K562 (cell line): Measurements from ENCODE around the gene CCDC194. TPM values are rescaled to one million over a fixed set of nuclear protein-coding genes. Genes with fewer than 3 reads are reported as not detected.
A peak's percentile ranks its signal among the peaks of the same experiment; 100 is the strongest.

Source experiments
- ARID1B ChIP-seq: fragments of 450-650 bp; IDR thresholded peaks from 2 replicates; pipeline ENCODE4 v1.6.1; 2016; ENCODE audit warnings: antibody characterized with exemption, mild to moderate bottlenecking, inconsistent platforms
- BRD4 ChIP-seq: fragments of 200-600 bp; sonication (generic); IDR thresholded peaks from 2 replicates; pipeline ENCODE4 v1.6.1; 2017; ENCODE audit warnings: inconsistent platforms
- CBFA2T3 ChIP-seq: fragments of 450-650 bp; IDR thresholded peaks from 2 replicates; pipeline ENCODE4 v1.6.1; 2017
- DACH1 ChIP-seq: fragments of 450-650 bp; IDR thresholded peaks from 2 replicates; pipeline ENCODE4 v1.6.1; 2018; ENCODE audit not compliant: partially characterized antibody
- E2F8 ChIP-seq: fragments of 450-650 bp; IDR thresholded peaks from 2 replicates; pipeline ENCODE4 v1.7.1; 2018; ENCODE audit warnings: mild to moderate bottlenecking, low read depth; ENCODE audit not compliant: partially characterized antibody
- ELF1 ChIP-seq: fragments of 200-800 bp; sonication (Bioruptor generic); IDR thresholded peaks from 2 replicates; pipeline ENCODE4 v1.6.1; 2016; ENCODE audit warnings: missing genetic modification characterization, missing compliant biosample characterization
- HDAC2 ChIP-seq: fragments of 450-650 bp; IDR thresholded peaks from 2 replicates; pipeline ENCODE4 v1.6.1; 2016; ENCODE audit warnings: mild to moderate bottlenecking
- KDM1A ChIP-seq, 2 experiments: fragments of 450-650 bp; IDR thresholded peaks; 2 replicates each; pipeline ENCODE4 v1.6.1; 2016; ENCODE audit warnings: mild to moderate bottlenecking in 2 of 2
- MAZ ChIP-seq, 2 experiments: fragments of 450-650 bp in 1 of 2; sonication (generic) in 1 of 2; formaldehyde crosslinking; IDR thresholded peaks in 1 of 2; conservative IDR thresholded peaks in 1 of 2; 2 replicates each; pipeline versions ENCODE4 v1.4.0 to v1.5.0; 2020; ENCODE audit warnings: mild to moderate bottlenecking in 1 of 2, missing genetic modification reagents in 1 of 2
- MTA2 ChIP-seq: fragments of 450-650 bp; IDR thresholded peaks from 2 replicates; pipeline ENCODE4 v1.6.1; 2016; ENCODE audit warnings: low read depth
- MYNN ChIP-seq, 2 experiments: sonication (generic); formaldehyde crosslinking in 1 of 2; IDR thresholded peaks; 2 replicates each; pipeline versions ENCODE4 v1.5.0 to v1.6.1; 2016 to 2020; ENCODE audit warnings: antibody characterized with exemption in 1 of 2, missing genetic modification reagents in 1 of 2
- NCOR1 ChIP-seq: fragments of 450-650 bp; IDR thresholded peaks from 2 replicates; pipeline ENCODE4 v1.6.1; 2016; ENCODE audit warnings: mild to moderate bottlenecking, moderate library complexity
- NRF1 ChIP-seq, 2 experiments: fragments of 450-650 bp; IDR thresholded peaks in 1 of 2; conservative IDR thresholded peaks in 1 of 2; 2 replicates each; pipeline ENCODE4 v1.6.1; 2014; ENCODE audit warnings: mild to moderate bottlenecking in 2 of 2
- PHB2 ChIP-seq: fragments of 450-650 bp; IDR thresholded peaks from 2 replicates; pipeline ENCODE4 v1.6.1; 2017; ENCODE audit warnings: low read depth
- POLR2AphosphoS5 ChIP-seq: IDR thresholded peaks from 2 replicates; pipeline ENCODE4 v1.6.1; 2011; ENCODE audit warnings: mild to moderate bottlenecking, low read depth, low read length, moderate library complexity; ENCODE audit not compliant: control insufficient read depth, insufficient read depth
- RCOR1 ChIP-seq, 2 experiments: IDR thresholded peaks; 2 replicates each; pipeline ENCODE4 v1.6.1; 2012; ENCODE audit warnings: low read depth in 2 of 2, low read length in 2 of 2, borderline replicate concordance in 1 of 2, improper control_type of control experiment in 1 of 2
- SMARCA4 ChIP-seq: fragments of 450-650 bp; IDR thresholded peaks from 2 replicates; pipeline ENCODE4 v1.6.1; 2016
- SMARCE1 ChIP-seq: fragments of 450-650 bp; IDR thresholded peaks from 2 replicates; pipeline ENCODE4 v1.7.1; 2016; ENCODE audit warnings: mild to moderate bottlenecking
- SREBF1 ChIP-seq: fragments of 150-350 bp; IDR thresholded peaks from 2 replicates; pipeline ENCODE4 v1.6.1; 2014; ENCODE audit warnings: antibody characterized with exemption, low read depth, low read length, borderline replicate concordance
- TCF3 ChIP-seq: sonication (generic); formaldehyde crosslinking; IDR thresholded peaks from 2 replicates; pipeline ENCODE4 v1.4.0; 2020; ENCODE audit warnings: mild to moderate bottlenecking, missing genetic modification reagents
- U2AF1 ChIP-seq: fragments of 200-400 bp; formaldehyde crosslinking; optimal IDR thresholded peaks from 2 replicates; pipeline ENCODE3; 2017; ENCODE audit warnings: mild to moderate bottlenecking, low read depth, low read length, moderate library complexity
- ZBTB7A ChIP-seq: IDR thresholded peaks from 2 replicates; pipeline ENCODE4 v1.6.1; 2011; ENCODE audit warnings: low read depth, mild to moderate bottlenecking, low read length, moderate library complexity, borderline replicate concordance; ENCODE audit not compliant: control insufficient read depth
- ZNF253 ChIP-seq: fragments of 250-450 bp; sonication (Bioruptor Pico); conservative IDR thresholded peaks from 2 replicates; pipeline ENCODE4 v1.6.1; 2021; ENCODE audit warnings: mild to moderate bottlenecking
- ZNF3 ChIP-seq: fragments of 250-450 bp; sonication (Bioruptor Pico); IDR thresholded peaks from 2 replicates; pipeline ENCODE4 v1.5.0; 2021; ENCODE audit warnings: mild to moderate bottlenecking, moderate library complexity
- polyA plus RNA-seq, 8 experiments: library from polyadenylated mRNA; depleted of rRNA in 4 of 8; stranded (reverse) in 5 of 8; unstranded in 3 of 8; fragments of >200 nt; fragmentation: Nextera tagmentation in 2 of 8; fragmentation: Illumina TruSeq in 1 of 8; extraction: Ambion mirVana in 2 of 8; extraction: Trizol in 1 of 8; gene quantifications; 2 replicates each; pipeline versions ENCODE4 v1.2.1 to v1.2.3, GENCODE V29; 2011 to 2014; ENCODE audit warnings: inconsistent platforms in 1 of 8, missing spikeins in 1 of 8
- total RNA-seq, 7 experiments: library from RNA; depleted of rRNA in 6 of 7; stranded (reverse); fragments of >200 nt in 6 of 7; fragmentation: Illumina TruSeq in 2 of 7; extraction: Trizol in 2 of 7; gene quantifications; 2 replicates each; pipeline versions ENCODE4 v1.2.1 to v1.2.3, GENCODE V29; 2011 to 2021; ENCODE audit warnings: low replicate concordance in 1 of 7
- TF ChIP-seq, protein P1 (sequence below): fragments of 450-650 bp; IDR thresholded peaks from 2 replicates; pipeline ENCODE4 v1.6.1; 2016; ENCODE audit warnings: borderline replicate concordance

CCDC194 gene
- total and polyA plus RNA-seq, 9 of the 15 experiments (the other 6 are each of a cell fraction or from before 2014, with no cell fraction given): 0.13 to 1.3 (median 0.39) TPM; not detected in 3

- TF ChIP-seq, protein P1, sequence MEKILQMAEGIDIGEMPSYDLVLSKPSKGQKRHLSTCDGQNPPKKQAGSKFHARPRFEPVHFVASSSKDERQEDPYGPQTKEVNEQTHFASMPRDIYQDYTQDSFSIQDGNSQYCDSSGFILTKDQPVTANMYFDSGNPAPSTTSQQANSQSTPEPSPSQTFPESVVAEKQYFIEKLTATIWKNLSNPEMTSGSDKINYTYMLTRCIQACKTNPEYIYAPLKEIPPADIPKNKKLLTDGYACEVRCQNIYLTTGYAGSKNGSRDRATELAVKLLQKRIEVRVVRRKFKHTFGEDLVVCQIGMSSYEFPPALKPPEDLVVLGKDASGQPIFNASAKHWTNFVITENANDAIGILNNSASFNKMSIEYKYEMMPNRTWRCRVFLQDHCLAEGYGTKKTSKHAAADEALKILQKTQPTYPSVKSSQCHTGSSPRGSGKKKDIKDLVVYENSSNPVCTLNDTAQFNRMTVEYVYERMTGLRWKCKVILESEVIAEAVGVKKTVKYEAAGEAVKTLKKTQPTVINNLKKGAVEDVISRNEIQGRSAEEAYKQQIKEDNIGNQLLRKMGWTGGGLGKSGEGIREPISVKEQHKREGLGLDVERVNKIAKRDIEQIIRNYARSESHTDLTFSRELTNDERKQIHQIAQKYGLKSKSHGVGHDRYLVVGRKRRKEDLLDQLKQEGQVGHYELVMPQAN: no peak
- TF ChIP-seq NRF1 (conservative IDR thresholded peaks at IDR 0.05 in 1 of 2, IDR thresholded peaks at IDR 0.05 in 1 of 2) (0 out of 4 replicates have a peak, but pooled peaks of 1 of the 2 experiments have one; percentile 19), KDM1A (IDR thresholded peaks at IDR 0.05) (peak; percentile 18 to 43; a peak in 1 of 4 replicates), MTA2 (0 out of 2 replicates have a peak, but pooled peaks have one; percentile 12), ZNF253 (CRISPR knock-in tag) (no peak), CBFA2T3 (peak; percentile 86), U2AF1 (no peak), E2F8 (no peak), SMARCE1 (peak; percentile 53; the same call in 1 of the 2 replicates), BRD4 (no peak), MAZ (CRISPR knock-in tag; conservative IDR thresholded peaks at IDR 0.05 in 1 of 2, IDR thresholded peaks at IDR 0.05 in 1 of 2) (peak in 1 of 2 experiments; percentile 90; a peak in 2 of 4 replicates), SREBF1 (no peak), NCOR1 (peak; percentile 70), ZBTB7A (peak; percentile 79), HDAC2 (no peak), POLR2AphosphoS5 (peak; percentile 43; the same call in 1 of the 2 replicates), PHB2 (no peak), RCOR1 (IDR thresholded peaks at IDR 0.05; ENCODE audit: borderline replicate concordance in 1 of 2, low read depth in 2 of 2, low read length in 2 of 2) (0 out of 4 replicates have a peak, but pooled peaks of 1 of the 2 experiments have one; percentile 17), DACH1 (no peak), MYNN (IDR thresholded peaks at IDR 0.05) (0 out of 2 replicates have a peak, but pooled peaks have one; percentile 29), MYNN (CRISPR knock-in tag; IDR thresholded peaks at IDR 0.05) (no peak), ZNF3 (no peak), SMARCA4 (peak; percentile 63), ARID1B (peak; percentile 82), TCF3 (peak; percentile 80), ELF1 (tag) (no peak)
Measured at GRCh38 chr19:17376935-17377600, 16.9 kb downstream of the CCDC194 start, which contains the start of gene PLVAP (continued).
